WTC11 (cell line): ENCODE results near the gene EGFR. TPM values are rescaled to one million over a fixed set of nuclear protein-coding genes. Genes with fewer than 3 reads are reported as not detected.

Experiments
- ATAC-seq: fragments of 200-7000 bp; cut with Tn5 transposase; 2 replicates; pipeline ENCODE4 v1.10.0; 2021; ENCODE audit warnings: mild to moderate bottlenecking, moderate library complexity
- CTCF ChIA-PET: fragments of 300-600 bp; sonication (Branson Sonifier 250); formaldehyde crosslinking; loops from one replicate; lab custom pipeline; 2021; ENCODE audit warnings: antibody characterized with exemption; lab: Charles Lee
- POLR2A ChIA-PET: fragments of 350-600 bp; sonication (Branson Sonifier 250); formaldehyde crosslinking; loops from one replicate; lab custom pipeline; 2021; ENCODE audit warnings: antibody characterized with exemption; lab: Charles Lee
- DNase-seq: peaks from one replicate; pipeline ENCODE4 v3.0.0; 2021; ENCODE audit warnings: low spot score
- H3K27ac Mint-ChIP-seq: 2 replicates; pipeline ENCODE4 v1.8.0; 2021; ENCODE audit warnings: mixed read lengths
- H3K27me3 Mint-ChIP-seq: 2 replicates; pipeline ENCODE4 v1.8.0; 2021; ENCODE audit warnings: low read depth, mild to moderate bottlenecking, moderate library complexity, mixed read lengths
- H3K36me3 Mint-ChIP-seq: 2 replicates; pipeline ENCODE4 v1.8.0; 2021; ENCODE audit warnings: mixed read lengths
- H3K4me1 Mint-ChIP-seq: 2 replicates; pipeline ENCODE4 v1.8.0; 2022; ENCODE audit warnings: mixed read lengths
- H3K4me3 Mint-ChIP-seq: 2 replicates; pipeline ENCODE4 v1.8.0; 2021; ENCODE audit warnings: mild to moderate bottlenecking, moderate library complexity, mixed read lengths
- H3K9me3 Mint-ChIP-seq: 2 replicates; pipeline ENCODE4 v1.8.0; 2021; ENCODE audit warnings: mixed read lengths
- ATF3 ChIP-seq: sonication (generic); formaldehyde crosslinking; conservative IDR thresholded peaks from 2 replicates; pipeline ENCODE4 v1.8.1; 2022; ENCODE audit warnings: mild to moderate bottlenecking, missing genetic modification reagents
- CREB1 ChIP-seq: sonication (generic); formaldehyde crosslinking; IDR thresholded peaks from 2 replicates; pipeline ENCODE4 v1.8.0; 2023; ENCODE audit warnings: mild to moderate bottlenecking, missing genetic modification reagents
- ESRRA ChIP-seq: sonication (generic); formaldehyde crosslinking; IDR thresholded peaks from 2 replicates; pipeline ENCODE4 v1.8.1; 2022; ENCODE audit warnings: mild to moderate bottlenecking, missing genetic modification reagents, borderline replicate concordance
- IRF2 ChIP-seq: sonication (generic); formaldehyde crosslinking; IDR thresholded peaks from 2 replicates; pipeline ENCODE4 v1.8.0; 2022; ENCODE audit warnings: low read depth, missing genetic modification reagents, borderline replicate concordance
- OVOL2 ChIP-seq: fragments of 250-450 bp; sonication (Bioruptor Pico); IDR thresholded peaks from 2 replicates; pipeline ENCODE4 v1.9.0; 2021; ENCODE audit warnings: mild to moderate bottlenecking, borderline replicate concordance
- SOX15 ChIP-seq: fragments of 250-450 bp; sonication (Bioruptor Pico); IDR thresholded peaks from 2 replicates; pipeline ENCODE4 v1.9.0; 2021; ENCODE audit warnings: mild to moderate bottlenecking
- STAT6 ChIP-seq: sonication (generic); formaldehyde crosslinking; conservative IDR thresholded peaks from 2 replicates; pipeline ENCODE4 v1.8.1; 2023; ENCODE audit warnings: mild to moderate bottlenecking, low read depth, missing genetic modification reagents, moderate library complexity
- ZBTB21 ChIP-seq: sonication (generic); formaldehyde crosslinking; IDR thresholded peaks from 2 replicates; pipeline ENCODE4 v1.8.1; 2023; ENCODE audit warnings: mild to moderate bottlenecking, missing genetic modification reagents, borderline replicate concordance
- ZMAT4 ChIP-seq: fragments of 250-450 bp; sonication (Bioruptor Pico); IDR thresholded peaks from 2 replicates; pipeline ENCODE4 v1.9.0; 2021; ENCODE audit warnings: mild to moderate bottlenecking
- ZNF396 ChIP-seq: fragments of 250-450 bp; sonication (Bioruptor Pico); IDR thresholded peaks from 2 replicates; pipeline ENCODE4 v1.8.0; 2021; ENCODE audit warnings: mild to moderate bottlenecking, moderate library complexity, borderline replicate concordance
- total RNA-seq: library from RNA; stranded (reverse); gene quantifications from 3 replicates; pipeline ENCODE4 v1.2.3, GENCODE V29; 2021
- TF ChIP-seq, protein P1 (sequence below): sonication (generic); formaldehyde crosslinking; IDR thresholded peaks from 2 replicates; pipeline ENCODE4 v1.8.1; 2022; ENCODE audit warnings: missing genetic modification reagents, borderline replicate concordance
- TF ChIP-seq, protein P2 (sequence below): sonication (generic); formaldehyde crosslinking; IDR thresholded peaks from 2 replicates; pipeline ENCODE4 v1.8.0; 2022; ENCODE audit warnings: mild to moderate bottlenecking, missing genetic modification reagents
- TF ChIP-seq, protein P3 (sequence below): sonication (generic); formaldehyde crosslinking; IDR thresholded peaks from 2 replicates; pipeline ENCODE4 v1.8.1; 2023; ENCODE audit warnings: mild to moderate bottlenecking, missing genetic modification reagents

EGFR gene
- total RNA-seq, 1 experiment from 2014 or later = 5.9 TPM

GRCh38 chr7:55094092-55094690, 75.4 kb downstream of the EGFR start:
- ChIA-PET CTCF (interaction anchor here (1.5 kb wide), 1 partner anchor 162 kb away, joined by 3 read pairs; no protein-coding TSS in a partner anchor), POLR2A (no interaction called here)
- no peak overlapping the region for H3K27ac Mint-ChIP-seq
- no peaks in the 10 kb centered on the region for H3K27me3 Mint-ChIP-seq
- TF ChIP-seq ZNF396 (no peak), ZBTB21 (no peak), ZMAT4 (CRISPR knock-in tag) (no peak), OVOL2 (CRISPR knock-in tag) (no peak)
- TF ChIP-seq, protein P1, sequence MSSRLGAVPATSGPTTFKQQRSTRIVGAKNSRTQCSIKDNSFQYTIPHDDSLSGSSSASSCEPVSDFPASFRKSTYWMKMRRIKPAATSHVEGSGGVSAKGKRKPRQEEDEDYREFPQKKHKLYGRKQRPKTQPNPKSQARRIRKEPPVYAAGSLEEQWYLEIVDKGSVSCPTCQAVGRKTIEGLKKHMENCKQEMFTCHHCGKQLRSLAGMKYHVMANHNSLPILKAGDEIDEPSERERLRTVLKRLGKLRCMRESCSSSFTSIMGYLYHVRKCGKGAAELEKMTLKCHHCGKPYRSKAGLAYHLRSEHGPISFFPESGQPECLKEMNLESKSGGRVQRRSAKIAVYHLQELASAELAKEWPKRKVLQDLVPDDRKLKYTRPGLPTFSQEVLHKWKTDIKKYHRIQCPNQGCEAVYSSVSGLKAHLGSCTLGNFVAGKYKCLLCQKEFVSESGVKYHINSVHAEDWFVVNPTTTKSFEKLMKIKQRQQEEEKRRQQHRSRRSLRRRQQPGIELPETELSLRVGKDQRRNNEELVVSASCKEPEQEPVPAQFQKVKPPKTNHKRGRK (CRISPR knock-in tag) = no peak
- no peaks in the 10 kb centered on the region for H3K36me3 Mint-ChIP-seq
- no peaks in the 10 kb centered on the region for H3K9me3 Mint-ChIP-seq
- H3K4me3 Mint-ChIP-seq = no peak overlapping the region
- no peak for DNase-seq
- peaks cover 26% of the 10 kb centered on the region for H3K4me1 Mint-ChIP-seq
- ATAC-seq = no peak

DNA sequence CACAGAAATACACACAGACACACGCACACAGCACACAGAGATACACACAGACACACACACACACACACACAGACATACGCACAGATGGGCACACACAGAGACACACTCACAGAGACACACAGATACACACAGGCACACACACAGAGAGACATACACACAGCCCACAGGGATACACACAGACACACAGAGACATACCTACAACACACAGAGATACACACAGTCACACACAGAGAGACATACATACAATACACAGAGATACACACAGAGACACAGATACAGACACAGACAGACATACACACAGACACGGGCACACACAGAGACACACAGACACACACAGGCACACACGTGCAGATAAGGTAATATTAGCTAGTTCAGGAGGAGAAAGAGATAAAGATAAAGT, 76.9 kb downstream of the EGFR start:
- no peak for ATAC-seq
- Mint-ChIP-seq H3K4me1 (peaks cover 35% of the 10 kb centered on the region), H3K36me3 (no peaks in the 10 kb centered on the region), H3K27ac (peak overlapping the region; percentile 4; the same call in 1 of the 2 replicates), H3K27me3 (no peaks in the 10 kb centered on the region), H3K4me3 (no peak overlapping the region), H3K9me3 (no peaks in the 10 kb centered on the region)
- TF ChIP-seq, protein P2, sequence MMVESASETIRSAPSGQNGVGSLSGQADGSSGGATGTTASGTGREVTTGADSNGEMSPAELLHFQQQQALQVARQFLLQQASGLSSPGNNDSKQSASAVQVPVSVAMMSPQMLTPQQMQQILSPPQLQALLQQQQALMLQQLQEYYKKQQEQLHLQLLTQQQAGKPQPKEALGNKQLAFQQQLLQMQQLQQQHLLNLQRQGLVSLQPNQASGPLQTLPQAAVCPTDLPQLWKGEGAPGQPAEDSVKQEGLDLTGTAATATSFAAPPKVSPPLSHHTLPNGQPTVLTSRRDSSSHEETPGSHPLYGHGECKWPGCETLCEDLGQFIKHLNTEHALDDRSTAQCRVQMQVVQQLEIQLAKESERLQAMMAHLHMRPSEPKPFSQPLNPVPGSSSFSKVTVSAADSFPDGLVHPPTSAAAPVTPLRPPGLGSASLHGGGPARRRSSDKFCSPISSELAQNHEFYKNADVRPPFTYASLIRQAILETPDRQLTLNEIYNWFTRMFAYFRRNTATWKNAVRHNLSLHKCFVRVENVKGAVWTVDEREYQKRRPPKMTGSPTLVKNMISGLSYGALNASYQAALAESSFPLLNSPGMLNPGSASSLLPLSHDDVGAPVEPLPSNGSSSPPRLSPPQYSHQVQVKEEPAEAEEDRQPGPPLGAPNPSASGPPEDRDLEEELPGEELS (CRISPR knock-in tag) = no peak
- TF ChIP-seq ESRRA (CRISPR knock-in tag) = no peak
- TF ChIP-seq ZNF396 = no peak
- no peak for TF ChIP-seq IRF2
- no peak for TF ChIP-seq STAT6 (CRISPR knock-in tag)
- TF ChIP-seq ATF3 = no peak
- TF ChIP-seq OVOL2 (CRISPR knock-in tag) = no peak
- TF ChIP-seq, protein P3, sequence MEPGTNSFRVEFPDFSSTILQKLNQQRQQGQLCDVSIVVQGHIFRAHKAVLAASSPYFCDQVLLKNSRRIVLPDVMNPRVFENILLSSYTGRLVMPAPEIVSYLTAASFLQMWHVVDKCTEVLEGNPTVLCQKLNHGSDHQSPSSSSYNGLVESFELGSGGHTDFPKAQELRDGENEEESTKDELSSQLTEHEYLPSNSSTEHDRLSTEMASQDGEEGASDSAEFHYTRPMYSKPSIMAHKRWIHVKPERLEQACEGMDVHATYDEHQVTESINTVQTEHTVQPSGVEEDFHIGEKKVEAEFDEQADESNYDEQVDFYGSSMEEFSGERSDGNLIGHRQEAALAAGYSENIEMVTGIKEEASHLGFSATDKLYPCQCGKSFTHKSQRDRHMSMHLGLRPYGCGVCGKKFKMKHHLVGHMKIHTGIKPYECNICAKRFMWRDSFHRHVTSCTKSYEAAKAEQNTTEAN (CRISPR knock-in tag) = no peak
- TF ChIP-seq CREB1 (CRISPR knock-in tag) = no peak
- TF ChIP-seq SOX15 (CRISPR knock-in tag) = no peak
- no peak for DNase-seq
- CTCF ChIA-PET = no interaction called here
- POLR2A ChIA-PET = no interaction called here

GRCh38 chr7:55096323-55096722, 77.5 kb downstream of the EGFR start:
- CTCF ChIA-PET = no interaction called here
- DNase-seq (no peak), ATAC-seq (no peak)
- H3K27ac Mint-ChIP-seq = 0 out of 2 replicates have a peak overlapping the region, but pooled peaks have one; percentile 16
- no peaks in the 10 kb centered on the region for H3K36me3 Mint-ChIP-seq
- H3K27me3 Mint-ChIP-seq = no peaks in the 10 kb centered on the region
- TF ChIP-seq ZBTB21 = no peak
- H3K4me1 Mint-ChIP-seq = peaks cover 35% of the 10 kb centered on the region
- H3K4me3 Mint-ChIP-seq = no peak overlapping the region
- POLR2A ChIA-PET = no interaction called here
- no peaks in the 10 kb centered on the region for H3K9me3 Mint-ChIP-seq
